Activated T-cell treated with anti-CD3 and anti-CD28 coated beads, Interleukin-2, amount 50 U/mL, for 1 hour (primary cell): Measurements from ENCODE around the gene SCN3B.

Experiments used
- DNase-seq: peaks from one replicate; pipeline ENCODE4 v3.0.0-alpha.2; 2020

The SCN3B gene

GRCh38 chr11:123594188-123594901 lies 60.1 kb downstream of the SCN3B start:
- DNase-seq = no peak

GRCh38 chr11:123593570-123593969 lies 60.9 kb downstream of the SCN3B start:
- DNase-seq = no peak

GRCh38 chr11:123590296-123590912 lies 64.0 kb downstream of the SCN3B start:
- no peak for DNase-seq

GRCh38 chr11:123588864-123589262 lies 65.6 kb downstream of the SCN3B start:
- DNase-seq = no peak

- DNase-seq = no peak
Measured at GRCh38 chr11:123588117-123588863, 66.1 kb downstream of the SCN3B start.

- DNase-seq = no peak
Measured at GRCh38 chr11:123587559-123587958, 66.9 kb downstream of the SCN3B start.

GRCh38 chr11:123587044-123587443 lies 67.4 kb downstream of the SCN3B start:
- DNase-seq = no peak

GRCh38 chr11:123586568-123586967 lies 67.9 kb downstream of the SCN3B start:
- DNase-seq = no peak

- no peak for DNase-seq
Measured at GRCh38 chr11:123585706-123586105, 68.7 kb downstream of the SCN3B start.

- DNase-seq = no peak
Measured at GRCh38 chr11:123585206-123585605, 69.2 kb downstream of the SCN3B start.

- no peak for DNase-seq
Measured at GRCh38 chr11:123584737-123585136, 69.7 kb downstream of the SCN3B start.

GRCh38 chr11:123584186-123584585 lies 70.2 kb downstream of the SCN3B start:
- no peak for DNase-seq

GRCh38 chr11:123582992-123583504 lies 71.4 kb downstream of the SCN3B start:
- no peak for DNase-seq

- no peak for DNase-seq
Measured at GRCh38 chr11:123581651-123582399, 72.6 kb downstream of the SCN3B start.

GRCh38 chr11:123580557-123581275 lies 73.7 kb downstream of the SCN3B start:
- peak; percentile 70 for DNase-seq

GRCh38 chr11:123580137-123580536 lies 74.3 kb downstream of the SCN3B start:
- no peak for DNase-seq

GRCh38 chr11:123579482-123579812 lies 75.0 kb downstream of the SCN3B start:
- DNase-seq = no peak
